ENCODE measurements around the gene PJA2.

- TF ChIP-seq CTCF (IDR thresholded peaks at IDR 0.05; ENCODE audit: borderline replicate concordance, extremely low read depth, low read length, poor library complexity, severe bottlenecking) (no peak), EZH2 (IDR thresholded peaks at IDR 0.05; ENCODE audit: borderline replicate concordance, low read depth, low read length, severe bottlenecking) (no peak)
Measured at GRCh38 chr5:109410389-109411148, 795 bp upstream of the PJA2 start.
